ENCODE results near the gene POLRMT.

DNA sequence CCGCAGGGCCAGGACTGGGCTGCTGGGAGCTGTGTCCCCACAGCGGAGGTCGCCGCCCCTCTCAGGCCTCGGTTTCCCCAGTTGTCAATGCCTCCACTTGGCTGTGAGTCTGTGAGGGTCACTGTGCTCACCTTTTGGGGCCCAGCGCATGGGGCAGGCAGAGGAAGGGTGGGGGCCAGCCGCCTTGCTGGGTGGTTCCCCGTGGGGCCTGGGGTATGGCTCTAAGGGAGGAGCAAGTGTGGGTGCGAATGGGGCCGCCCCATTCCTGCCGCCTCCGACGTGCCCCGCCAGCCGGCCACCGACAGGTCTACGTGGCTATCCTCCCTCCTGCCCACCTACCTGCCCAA is 5.5 kb upstream of the POLRMT start:
- TF ChIP-seq, protein P1, sequence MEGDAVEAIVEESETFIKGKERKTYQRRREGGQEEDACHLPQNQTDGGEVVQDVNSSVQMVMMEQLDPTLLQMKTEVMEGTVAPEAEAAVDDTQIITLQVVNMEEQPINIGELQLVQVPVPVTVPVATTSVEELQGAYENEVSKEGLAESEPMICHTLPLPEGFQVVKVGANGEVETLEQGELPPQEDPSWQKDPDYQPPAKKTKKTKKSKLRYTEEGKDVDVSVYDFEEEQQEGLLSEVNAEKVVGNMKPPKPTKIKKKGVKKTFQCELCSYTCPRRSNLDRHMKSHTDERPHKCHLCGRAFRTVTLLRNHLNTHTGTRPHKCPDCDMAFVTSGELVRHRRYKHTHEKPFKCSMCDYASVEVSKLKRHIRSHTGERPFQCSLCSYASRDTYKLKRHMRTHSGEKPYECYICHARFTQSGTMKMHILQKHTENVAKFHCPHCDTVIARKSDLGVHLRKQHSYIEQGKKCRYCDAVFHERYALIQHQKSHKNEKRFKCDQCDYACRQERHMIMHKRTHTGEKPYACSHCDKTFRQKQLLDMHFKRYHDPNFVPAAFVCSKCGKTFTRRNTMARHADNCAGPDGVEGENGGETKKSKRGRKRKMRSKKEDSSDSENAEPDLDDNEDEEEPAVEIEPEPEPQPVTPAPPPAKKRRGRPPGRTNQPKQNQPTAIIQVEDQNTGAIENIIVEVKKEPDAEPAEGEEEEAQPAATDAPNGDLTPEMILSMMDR (IDR thresholded peaks at IDR 0.05): no peak
- TF ChIP-seq POLR2A (IDR thresholded peaks at IDR 0.05) (no peak), EP300 (IDR thresholded peaks at IDR 0.05) (no peak)
